Loucy (cell line): Measurements from ENCODE around the gene MINDY2.

Source experiments
- CTCF ChIP-seq: fragments of 200-600 bp; sonication (generic); conservative IDR thresholded peaks from 2 replicates; pipeline ENCODE4 v1.5.1; 2014; ENCODE audit warnings: mild to moderate bottlenecking, antibody characterized with exemption, low read length
- EZH2phosphoT487 ChIP-seq: fragments of 200-600 bp; IDR thresholded peaks from 2 replicates; pipeline ENCODE4 v1.6.1; 2018; ENCODE audit warnings: antibody characterized with exemption, mild to moderate bottlenecking, moderate library complexity, borderline replicate concordance

DNA sequence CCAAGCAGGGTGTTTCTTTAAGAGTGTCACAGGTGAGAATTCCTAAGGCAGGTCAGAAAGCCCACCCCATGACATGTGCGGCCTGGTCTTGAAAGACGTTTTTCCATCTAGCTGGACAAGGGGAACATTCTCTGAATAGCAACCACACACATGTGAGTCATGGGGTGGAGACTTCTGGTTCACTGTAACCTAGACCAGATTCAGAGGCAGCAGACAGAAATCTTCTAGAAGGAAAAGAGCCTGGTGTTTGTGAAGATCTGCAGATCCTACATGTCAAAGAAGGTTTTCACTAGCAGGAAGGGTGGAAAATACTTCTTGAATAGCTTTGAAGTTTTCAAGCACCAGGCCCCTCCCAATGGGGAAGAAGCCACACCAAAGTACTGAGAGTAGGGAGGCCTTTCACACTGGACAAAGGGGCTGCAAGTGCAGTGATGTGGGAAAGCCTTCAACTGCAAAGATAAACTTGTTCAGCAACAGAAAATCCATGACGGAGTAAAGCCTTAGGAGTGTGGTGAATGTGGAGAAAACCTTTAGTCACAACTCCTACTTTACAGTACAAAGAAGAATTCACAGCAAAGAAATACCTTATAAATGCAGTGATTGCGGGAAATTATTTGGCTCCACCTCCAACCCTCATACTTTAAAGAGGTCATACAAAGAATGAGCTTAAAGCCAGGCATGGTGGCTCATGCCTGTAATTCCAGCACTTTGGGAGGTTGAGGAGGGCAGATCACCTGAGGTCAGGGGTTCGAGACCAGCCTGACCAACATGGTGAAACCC lies 39.2 kb upstream of the MINDY2 start:
- TF ChIP-seq EZH2phosphoT487 (no peak), CTCF (no peak)
